ACHN (cell line): ENCODE results near the gene ATRN.

Experiments used
- DNase-seq: peaks from one replicate; pipeline ENCODE4 v3.0.0-alpha.2; 2015
- in situ Hi-C: cut with HindIII; loops from 2 replicates; pipeline ENCODE4 v1.10.0; 2017; ENCODE audit warnings: low sequenced_read_pairs, low pct_ligation_motif_present, low pct_unique_long_range_greater_than_20kb

ATRN gene

GRCh38 chr20:3640259-3640658, 169.4 kb downstream of the ATRN start:
- DNase-seq: no peak
- in situ Hi-C loops: no loop called here

- DNase-seq: no peak
- in situ Hi-C loops: no loop called here
These were observed 174.7 kb downstream of the ATRN start for GRCh38 chr20:3645309-3646066.

- in situ Hi-C loops: no loop called here
- DNase-seq: no peak
These were observed 175.2 kb downstream of the ATRN start for GRCh38 chr20:3646067-3646440.

GRCh38 chr20:3646651-3647050, 175.8 kb downstream of the ATRN start:
- in situ Hi-C loops: no loop called here
- DNase-seq: no peak

- in situ Hi-C loops: no loop called here
- no peak for DNase-seq
These were observed 176.7 kb downstream of the ATRN start for GRCh38 chr20:3647473-3647872.

GRCh38 chr20:3648951-3649350, 178.1 kb downstream of the ATRN start:
- DNase-seq: no peak
- in situ Hi-C loops: no loop called here

- in situ Hi-C loops: no loop called here
- DNase-seq: no peak
These were observed 180.6 kb downstream of the ATRN start for GRCh38 chr20:3651204-3651962.

GRCh38 chr20:3652221-3652620, 181.4 kb downstream of the ATRN start:
- DNase-seq: no peak
- in situ Hi-C loops: no loop called here

GRCh38 chr20:3652676-3653596, 182.1 kb downstream of the ATRN start:
- in situ Hi-C loops: no loop called here
- no peak for DNase-seq

- in situ Hi-C loops: no loop called here
- no peak for DNase-seq
These were observed 183.1 kb downstream of the ATRN start for GRCh38 chr20:3653921-3654320.

GRCh38 chr20:3654326-3655130, 183.7 kb downstream of the ATRN start:
- in situ Hi-C loops: no loop called here
- DNase-seq: no peak

- in situ Hi-C loops: no loop called here
- DNase-seq: no peak
These were observed 184.2 kb downstream of the ATRN start for GRCh38 chr20:3655131-3655405.

GRCh38 chr20:3658019-3658715, 187.3 kb downstream of the ATRN start:
- in situ Hi-C loops: no loop called here

GRCh38 chr20:3658716-3659491, 188.1 kb downstream of the ATRN start:
- no peak for DNase-seq
- in situ Hi-C loops: no loop called here

More at GRCh38 chr20:3658019-3658715, 187.3 kb downstream of the ATRN start:
- no peak for DNase-seq

- in situ Hi-C loops: no loop called here
- no peak for DNase-seq
These were observed 188.9 kb downstream of the ATRN start for GRCh38 chr20:3659492-3660261.

- in situ Hi-C loops: no loop called here
- DNase-seq: no peak
These were observed 189.6 kb downstream of the ATRN start for GRCh38 chr20:3660262-3661059.
